Bronchial epithelial cell (primary cell): ENCODE measurements around the gene ZNF14. TPM values are rescaled to one million over a fixed set of nuclear protein-coding genes. Genes with fewer than 3 reads are reported as not detected.
"Not testable (repeated sequence)": the region's sequence is repeated elsewhere in the genome, so short reads cannot be mapped to it uniquely, and the experiment has no call there.

Experiments used
- DNase-seq: peaks from one replicate; pipeline ENCODE4 v3.0.0-alpha.2; 2010; ENCODE audit warnings: low read depth
- FAIRE-seq: peaks from 2 replicates; lab custom pipeline; 2011; peaks lifted over from hg19 to GRCh38; lab: Jason Lieb, UNC
- H3K27me3 ChIP-seq: 2 replicates; pipeline ENCODE4 v1.5.1; 2011; ENCODE audit warnings: low read length; ENCODE audit not compliant: control insufficient read depth, insufficient read depth
- H3K36me3 ChIP-seq: 2 replicates; pipeline ENCODE4 v1.5.1; 2011; ENCODE audit warnings: low read length; ENCODE audit not compliant: control insufficient read depth, insufficient read depth
- H3K4me3 ChIP-seq: 2 replicates; pipeline ENCODE4 v1.5.1; 2011; ENCODE audit warnings: mild to moderate bottlenecking, low read depth, low read length, control low read depth
- CTCF ChIP-seq: IDR thresholded peaks from 2 replicates; pipeline ENCODE4 v1.5.1; 2011; ENCODE audit warnings: mild to moderate bottlenecking, moderate library complexity, low read length, control low read depth, inconsistent platforms; ENCODE audit not compliant: insufficient read depth, severe bottlenecking
- total RNA-seq: library from RNA; depleted of rRNA; stranded (reverse); fragments of >200 nt; gene quantifications from 2 replicates; pipeline ENCODE4 v1.2.1, GENCODE V29; 2014

ZNF14 gene
- total RNA-seq, 1 donor from 2014 or later = 4.2 TPM

- DNase-seq (no peak), FAIRE-seq (no peak)
These were observed 41.6 kb upstream of the ZNF14 start for GRCh38 chr19:19774354-19775033.

GRCh38 chr19:19771963-19772362 lies 39.1 kb upstream of the ZNF14 start:
- not testable (repeated sequence) for H3K36me3 ChIP-seq, H3K4me3 ChIP-seq, DNase-seq, H3K27me3 ChIP-seq, FAIRE-seq

More at GRCh38 chr19:19774354-19775033, 41.6 kb upstream of the ZNF14 start:
- no peak for TF ChIP-seq CTCF
- Histone ChIP-seq H3K27me3 (no peaks in the 10 kb centered on the region), H3K36me3 (no peaks in the 10 kb centered on the region), H3K4me3 (no peak overlapping the region)

- DNase-seq, H3K36me3 ChIP-seq, H3K27me3 ChIP-seq, FAIRE-seq, H3K4me3 ChIP-seq: not testable (repeated sequence)
These were observed 37.1 kb upstream of the ZNF14 start for GRCh38 chr19:19769971-19770370.

- FAIRE-seq (no peak), DNase-seq (no peak)
- Histone ChIP-seq H3K27me3 (no peaks in the 10 kb centered on the region), H3K36me3 (no peaks in the 10 kb centered on the region), H3K4me3 (no peak overlapping the region)
- TF ChIP-seq CTCF = no peak
These were observed 25.3 kb upstream of the ZNF14 start for GRCh38 chr19:19758164-19758563.

- DNase-seq = no peak
- FAIRE-seq = no peak
- H3K4me3 ChIP-seq = no peak overlapping the region
- H3K36me3 ChIP-seq = no peaks in the 10 kb centered on the region
- H3K27me3 ChIP-seq = no peaks in the 10 kb centered on the region
- no peak for TF ChIP-seq CTCF
These were observed 20.0 kb upstream of the ZNF14 start for GRCh38 chr19:19752760-19753403.

GRCh38 chr19:19751846-19752245 lies 18.9 kb upstream of the ZNF14 start:
- FAIRE-seq (no peak), DNase-seq (no peak)
- no peak for TF ChIP-seq CTCF
- H3K27me3 ChIP-seq = no peaks in the 10 kb centered on the region
- H3K4me3 ChIP-seq = no peak overlapping the region
- H3K36me3 ChIP-seq = no peaks in the 10 kb centered on the region
